ENCODE data around the gene NTRK3. TPM values are rescaled to one million over a fixed set of nuclear protein-coding genes. Genes with fewer than 3 reads are reported as not detected.

Gene NTRK3
- total and polyA plus RNA-seq, 2 of the 13 experiments (the other 11 are each of a cell fraction or from before 2014, with no cell fraction given) = not detected

- BruUV-seq (replicated peaks) = no TSS peak
- no peaks in the 10 kb centered on the region for H3K36me3 ChIP-seq (replicated peaks in 1 of 2; ENCODE audit: control insufficient read depth in 1 of 2, insufficient read depth in 2 of 2, low read length in 2 of 2)
- H3K9ac ChIP-seq (ENCODE audit: insufficient read depth, low read depth, low read length) = no peak overlapping the region
- H3K4me3 ChIP-seq (replicated peaks in 1 of 3; ENCODE audit: insufficient read depth in 1 of 3, low read depth in 2 of 3, low read length in 3 of 3) = no peak overlapping the region
- ATAC-seq (no peak), DNase-seq (ENCODE audit: low spot score) (no peak), FAIRE-seq (no peak)
- no peak overlapping the region for H3K4me2 ChIP-seq (ENCODE audit: low read depth, low read length)
- no peak overlapping the region for H3K27ac ChIP-seq (ENCODE audit: extremely low read length, insufficient read depth, low read length)
- H3K9me3 ChIP-seq (ENCODE audit: low read length) = no peaks in the 10 kb centered on the region
- no peaks in the 10 kb centered on the region for H3K27me3 ChIP-seq (ENCODE audit: control insufficient read depth in 1 of 2, insufficient read depth in 2 of 2, low read length in 2 of 2)
- intact Hi-C loops (cut with micrococcal nuclease; ENCODE audit: unreplicated experiment) (no loop called here), in situ Hi-C loops (cut with HindIII; ENCODE audit: extremely low pct_ligation_motif_present, low pct_unique_long_range_greater_than_20kb) (no loop called here)
- ChIA-PET CTCF (ENCODE audit: low intra/inter-chr PET ratio, low total read pairs) (no interaction called here), POLR2A (no interaction called here)
- H2AFZ ChIP-seq (ENCODE audit: low read length) = no peak overlapping the region
- 55% methylated on average over 4 of the region's 4 CpGs for WGBS (ENCODE audit: low lambda C conversion rate)
- no peaks in the 10 kb centered on the region for H3K4me1 ChIP-seq (ENCODE audit: insufficient read depth, low read length)
- no peaks in the 10 kb centered on the region for H3K79me2 ChIP-seq (ENCODE audit: insufficient read depth, low read length)
- H4K20me1 ChIP-seq (ENCODE audit: insufficient read depth, low read length) = no peaks in the 10 kb centered on the region
- TF ChIP-seq ZNF747 (CRISPR knock-in tag; IDR thresholded peaks at IDR 0.05; ENCODE audit: borderline replicate concordance) (no peak), PRDM10 (CRISPR knock-in tag; IDR thresholded peaks at IDR 0.05; ENCODE audit: low read depth) (no peak), LCORL (IDR thresholded peaks at IDR 0.05) (no peak), LCORL (CRISPR knock-in tag; IDR thresholded peaks at IDR 0.05) (no peak), ZNF609 (CRISPR knock-in tag; IDR thresholded peaks at IDR 0.05; ENCODE audit: borderline replicate concordance) (no peak), KDM3A (CRISPR knock-in tag; IDR thresholded peaks at IDR 0.05; ENCODE audit: low read depth) (no peak), PREB (CRISPR knock-in tag; IDR thresholded peaks at IDR 0.05) (no peak), ZNF749 (CRISPR knock-in tag; IDR thresholded peaks at IDR 0.05; ENCODE audit: borderline replicate concordance) (no peak), ZNF572 (CRISPR knock-in tag; IDR thresholded peaks at IDR 0.05) (no peak), RERE (CRISPR knock-in tag; IDR thresholded peaks at IDR 0.05; ENCODE audit: low read depth) (no peak)
Measured at GRCh38 chr15:88038261-88038660, 218.3 kb downstream of the NTRK3 start.
